ENCODE data around the gene ERC2. TPM values are rescaled to one million over a fixed set of nuclear protein-coding genes. Genes with fewer than 3 reads are reported as not detected.

ERC2 gene
- polyA plus RNA-seq, 3 donors = not detected

DNA sequence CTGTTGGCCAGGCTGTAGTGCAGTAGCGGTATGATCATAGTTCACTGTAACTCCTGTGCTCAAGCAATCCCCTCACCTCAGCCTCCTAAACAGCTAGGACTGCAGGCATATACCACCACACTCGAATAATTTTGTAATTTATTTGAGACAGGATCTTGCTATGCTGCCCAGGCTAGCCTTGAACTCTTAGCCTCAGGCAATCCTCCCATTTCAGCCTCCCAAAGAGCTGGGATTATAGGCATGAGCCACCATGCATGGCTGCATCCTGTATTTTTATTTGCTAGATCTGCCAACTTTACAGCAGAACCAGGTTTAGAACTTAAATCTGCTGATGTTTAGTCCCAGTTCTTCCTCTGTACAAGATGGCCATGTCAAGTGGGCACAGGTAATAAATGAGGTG lies 69.6 kb downstream of the ERC2 start:
- Histone ChIP-seq H3K4me2 (replicated peaks; ENCODE audit: extremely low read depth, low read length, poor library complexity, severe bottlenecking) (no peak overlapping the region), H3K4me3 (replicated peaks in 1 of 3; ENCODE audit: low read depth in 2 of 3, low read length in 3 of 3) (no peak overlapping the region), H3K9ac (ENCODE audit: insufficient read depth, low read length, poor library complexity, severe bottlenecking) (no peak overlapping the region), H3K4me1 (ENCODE audit: control insufficient read depth in 1 of 2, insufficient read depth in 2 of 2, low read length in 2 of 2) (no peaks in the 10 kb centered on the region), H3K79me2 (ENCODE audit: insufficient read depth, low read length) (no peaks in the 10 kb centered on the region), H3K27ac (ENCODE audit: low read depth in 1 of 2, low read length in 2 of 2) (no peak overlapping the region), H3K27me3 (ENCODE audit: control insufficient read depth in 2 of 2, insufficient read depth in 2 of 2, low read length in 2 of 2) (peaks cover 0 to 3% of the 10 kb centered on the region in 2 donors), H4K20me1 (ENCODE audit: insufficient read depth, low read length) (no peaks in the 10 kb centered on the region), H3K9me3 (replicated peaks in 1 of 2; ENCODE audit: control insufficient read depth in 1 of 2, insufficient read depth in 1 of 2, low read length in 2 of 2) (no peaks in the 10 kb centered on the region), H3K36me3 (replicated peaks in 1 of 2; ENCODE audit: control insufficient read depth in 1 of 2, insufficient read depth in 2 of 2, low read length in 2 of 2) (no peaks in the 10 kb centered on the region), H2AFZ (ENCODE audit: insufficient read depth, low read depth, low read length, poor library complexity, severe bottlenecking) (no peak overlapping the region)
- H3K9me3 Mint-ChIP-seq = peaks cover 0 to 5% (median 1%) of the 10 kb centered on the region in 7 donors
- H3K4me1 Mint-ChIP-seq = no peaks in the 10 kb centered on the region
- no peak for DNase-seq
- H3K27ac Mint-ChIP-seq = no peak overlapping the region
- TF ChIP-seq, protein P1, sequence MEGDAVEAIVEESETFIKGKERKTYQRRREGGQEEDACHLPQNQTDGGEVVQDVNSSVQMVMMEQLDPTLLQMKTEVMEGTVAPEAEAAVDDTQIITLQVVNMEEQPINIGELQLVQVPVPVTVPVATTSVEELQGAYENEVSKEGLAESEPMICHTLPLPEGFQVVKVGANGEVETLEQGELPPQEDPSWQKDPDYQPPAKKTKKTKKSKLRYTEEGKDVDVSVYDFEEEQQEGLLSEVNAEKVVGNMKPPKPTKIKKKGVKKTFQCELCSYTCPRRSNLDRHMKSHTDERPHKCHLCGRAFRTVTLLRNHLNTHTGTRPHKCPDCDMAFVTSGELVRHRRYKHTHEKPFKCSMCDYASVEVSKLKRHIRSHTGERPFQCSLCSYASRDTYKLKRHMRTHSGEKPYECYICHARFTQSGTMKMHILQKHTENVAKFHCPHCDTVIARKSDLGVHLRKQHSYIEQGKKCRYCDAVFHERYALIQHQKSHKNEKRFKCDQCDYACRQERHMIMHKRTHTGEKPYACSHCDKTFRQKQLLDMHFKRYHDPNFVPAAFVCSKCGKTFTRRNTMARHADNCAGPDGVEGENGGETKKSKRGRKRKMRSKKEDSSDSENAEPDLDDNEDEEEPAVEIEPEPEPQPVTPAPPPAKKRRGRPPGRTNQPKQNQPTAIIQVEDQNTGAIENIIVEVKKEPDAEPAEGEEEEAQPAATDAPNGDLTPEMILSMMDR (IDR thresholded peaks at IDR 0.05) = no peak
- intact Hi-C loops (cut with micrococcal nuclease) = no loop called here
- H3K36me3 Mint-ChIP-seq = no peaks in the 10 kb centered on the region
- WGBS (ENCODE audit: insufficient coverage) = 100% methylated on average over 1 of the region's 2 CpGs
- peaks cover 2 to 9% (median 8%) of the 10 kb centered on the region in 3 donors for H3K27me3 Mint-ChIP-seq (ENCODE audit: low read depth in 3 of 3)
- no peak overlapping the region for H3K4me3 Mint-ChIP-seq

DNA sequence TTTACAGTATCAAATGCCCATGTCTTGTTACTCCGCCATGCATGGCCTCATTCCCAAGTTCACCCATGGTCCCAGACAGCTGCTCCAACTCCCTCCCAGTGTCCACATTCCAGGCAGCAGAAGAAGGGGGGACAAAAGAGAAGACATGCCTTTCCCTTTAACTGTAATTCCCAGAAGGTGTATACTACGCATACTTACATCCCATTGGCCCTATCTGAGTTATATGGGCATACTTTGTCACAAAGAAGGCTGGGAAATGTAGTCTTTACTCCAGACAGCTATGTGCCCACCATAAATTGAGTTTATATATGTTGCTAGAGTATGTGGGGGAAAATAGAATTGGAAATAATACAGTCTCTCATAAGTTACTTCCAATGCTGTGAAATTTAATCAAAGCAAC lies 70.5 kb downstream of the ERC2 start:
- WGBS (ENCODE audit: insufficient coverage) = no CpG with 5 or more reads among the region's 2 CpGs
- intact Hi-C loops (cut with micrococcal nuclease) = no loop called here

More for the DNA sequence above, 70.5 kb downstream of the ERC2 start:
- H2AFZ ChIP-seq (ENCODE audit: insufficient read depth, low read depth, low read length, poor library complexity, severe bottlenecking) = no peak overlapping the region
- H3K27ac ChIP-seq (ENCODE audit: low read depth in 1 of 2, low read length in 2 of 2) = no peak overlapping the region
- Mint-ChIP-seq H3K27ac (no peak overlapping the region), H3K4me3 (no peak overlapping the region), H3K9me3 (peaks cover 0 to 5% (median 2%) of the 10 kb centered on the region in 7 donors), H3K36me3 (no peaks in the 10 kb centered on the region), H3K27me3 (ENCODE audit: low read depth in 3 of 3) (peaks cover 2 to 10% (median 9%) of the 10 kb centered on the region in 3 donors), H3K4me1 (no peaks in the 10 kb centered on the region)
- H3K4me1 ChIP-seq (ENCODE audit: control insufficient read depth in 1 of 2, insufficient read depth in 2 of 2, low read length in 2 of 2) = no peaks in the 10 kb centered on the region
- no peak for DNase-seq
- TF ChIP-seq, protein P1 (IDR thresholded peaks at IDR 0.05) = no peak
- H3K9me3 ChIP-seq (replicated peaks in 1 of 2; ENCODE audit: control insufficient read depth in 1 of 2, insufficient read depth in 1 of 2, low read length in 2 of 2) = no peaks in the 10 kb centered on the region
- no peaks in the 10 kb centered on the region for H3K36me3 ChIP-seq (replicated peaks in 1 of 2; ENCODE audit: control insufficient read depth in 1 of 2, insufficient read depth in 2 of 2, low read length in 2 of 2)
- no peaks in the 10 kb centered on the region for H4K20me1 ChIP-seq (ENCODE audit: insufficient read depth, low read length)
- no peak overlapping the region for H3K4me3 ChIP-seq (replicated peaks in 1 of 3; ENCODE audit: low read depth in 2 of 3, low read length in 3 of 3)
- no peak overlapping the region for H3K4me2 ChIP-seq (replicated peaks; ENCODE audit: extremely low read depth, low read length, poor library complexity, severe bottlenecking)
- H3K27me3 ChIP-seq (ENCODE audit: control insufficient read depth in 2 of 2, insufficient read depth in 2 of 2, low read length in 2 of 2) = peaks cover 0 to 3% of the 10 kb centered on the region in 2 donors
- no peaks in the 10 kb centered on the region for H3K79me2 ChIP-seq (ENCODE audit: insufficient read depth, low read length)
- H3K9ac ChIP-seq (ENCODE audit: insufficient read depth, low read length, poor library complexity, severe bottlenecking) = no peak overlapping the region

All from CD14-positive monocyte (primary cell).